Raji (cell line): ENCODE data around the gene LXN.

ENCODE experiments used
- POLR2A ChIP-seq: IDR thresholded peaks from 2 replicates; pipeline ENCODE4 v1.6.1; 2011; ENCODE audit warnings: low read depth, low read length, control low read depth; ENCODE audit not compliant: insufficient read depth

Gene LXN

GRCh38 chr3:158683230-158683962 is 10.9 kb upstream of the LXN start:
- TF ChIP-seq POLR2A = no peak

GRCh38 chr3:158680861-158681260 is 8.4 kb upstream of the LXN start:
- TF ChIP-seq POLR2A = no peak

- TF ChIP-seq POLR2A = no peak
Measured at GRCh38 chr3:158679547-158680000, 7.1 kb upstream of the LXN start.

- TF ChIP-seq POLR2A = no peak
Measured at GRCh38 chr3:158678687-158679086, 6.2 kb upstream of the LXN start.

GRCh38 chr3:158671821-158672214 is 630 bp downstream of the LXN start:
- no peak for TF ChIP-seq POLR2A

- no peak for TF ChIP-seq POLR2A
Measured at GRCh38 chr3:158668506-158668905, 3.9 kb downstream of the LXN start.

GRCh38 chr3:158666416-158666815 is 6.0 kb downstream of the LXN start:
- TF ChIP-seq POLR2A = no peak

- TF ChIP-seq POLR2A = no peak
Measured at GRCh38 chr3:158663832-158664231, 8.6 kb downstream of the LXN start.

- no peak for TF ChIP-seq POLR2A
Measured at GRCh38 chr3:158663246-158663645, 9.2 kb downstream of the LXN start.

- no peak for TF ChIP-seq POLR2A
Measured at GRCh38 chr3:158660711-158661110, 11.7 kb downstream of the LXN start.

- TF ChIP-seq POLR2A = no peak
Measured at GRCh38 chr3:158659454-158660237, 12.8 kb downstream of the LXN start.

- no peak for TF ChIP-seq POLR2A
Measured at GRCh38 chr3:158658889-158659288, 13.6 kb downstream of the LXN start.

GRCh38 chr3:158652463-158652862 is 20.0 kb downstream of the LXN start:
- no peak for TF ChIP-seq POLR2A

GRCh38 chr3:158651192-158651591 is 21.3 kb downstream of the LXN start:
- no peak for TF ChIP-seq POLR2A

- no peak for TF ChIP-seq POLR2A
Measured at GRCh38 chr3:158649791-158650190, 22.7 kb downstream of the LXN start.

- TF ChIP-seq POLR2A = peak; percentile 59
Measured at GRCh38 chr3:158644345-158644908, 28.0 kb downstream of the LXN start, which contains the start of gene GFM1. GFM1 (plus strand) TSS chr3:158644527; CDS start chr3:158644635, 108 bp downstream.
